CD4-positive, alpha-beta T cell treated with Interleukin-4 for 4 hours (primary cell): ENCODE data around the gene CGNL1.

Source experiments
- DNase-seq: peaks from one replicate; pipeline ENCODE4 v3.0.0-alpha.2; 2020

CGNL1 gene

GRCh38 chr15:57551715-57552677 is 175.7 kb downstream of the CGNL1 start:
- no peak for DNase-seq

GRCh38 chr15:57552678-57553334 is 176.5 kb downstream of the CGNL1 start:
- DNase-seq = no peak

DNA sequence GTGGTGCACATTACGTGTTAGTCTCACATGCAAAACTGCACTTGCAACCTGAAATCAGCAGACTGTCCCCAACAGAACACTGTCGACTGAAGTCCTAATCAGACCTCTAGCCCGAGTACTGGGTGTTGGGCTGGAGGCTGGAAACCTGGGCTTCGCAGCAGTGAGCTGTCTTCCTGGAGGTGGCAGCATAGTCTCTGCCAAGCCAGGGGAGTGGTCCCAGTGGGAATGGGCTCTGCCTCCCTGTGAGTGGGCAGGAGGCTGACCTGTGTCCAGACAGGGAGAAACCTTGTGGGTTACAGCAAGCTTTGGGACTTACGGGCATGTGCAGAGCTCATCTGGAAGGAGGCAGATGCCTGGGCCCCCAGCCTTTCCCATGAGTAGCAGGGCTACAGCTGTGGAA is 177.2 kb downstream of the CGNL1 start:
- no peak for DNase-seq

DNA sequence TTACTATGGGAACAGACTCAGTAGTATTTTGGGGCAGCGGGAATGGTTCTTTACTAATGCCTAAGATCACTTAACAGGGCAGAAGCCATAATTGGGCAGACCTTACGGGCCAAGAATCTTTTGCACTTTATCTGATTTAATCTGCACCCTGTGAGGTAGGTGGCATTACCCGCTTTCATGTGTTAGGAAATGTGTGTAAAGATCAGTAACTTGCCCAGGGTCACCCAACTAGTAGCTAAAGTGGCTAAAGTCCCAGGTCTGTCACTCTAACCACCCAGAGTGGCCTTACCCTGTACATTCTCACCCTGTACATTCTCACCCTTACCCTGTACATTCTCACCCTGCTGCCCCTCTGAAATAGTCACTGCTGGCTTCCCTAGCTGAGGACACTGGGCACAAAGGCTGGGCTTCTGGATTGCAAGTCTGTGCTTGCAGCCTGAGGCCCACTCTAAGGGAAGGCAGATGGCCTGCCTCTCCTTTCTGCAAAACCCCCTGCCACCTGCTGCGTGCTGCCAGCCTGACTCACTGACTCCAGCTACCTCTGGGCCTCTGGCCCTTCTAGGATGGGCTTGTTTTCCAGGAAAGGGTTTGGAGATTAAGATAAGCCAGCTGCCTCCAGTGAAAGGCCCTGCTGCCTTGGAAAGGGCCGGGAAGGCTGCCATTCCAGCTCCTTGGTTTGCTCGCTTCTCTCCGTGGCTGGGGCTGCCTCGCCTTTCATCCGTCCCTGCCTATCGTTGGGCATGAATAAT is 177.9 kb downstream of the CGNL1 start:
- DNase-seq = no peak

DNA sequence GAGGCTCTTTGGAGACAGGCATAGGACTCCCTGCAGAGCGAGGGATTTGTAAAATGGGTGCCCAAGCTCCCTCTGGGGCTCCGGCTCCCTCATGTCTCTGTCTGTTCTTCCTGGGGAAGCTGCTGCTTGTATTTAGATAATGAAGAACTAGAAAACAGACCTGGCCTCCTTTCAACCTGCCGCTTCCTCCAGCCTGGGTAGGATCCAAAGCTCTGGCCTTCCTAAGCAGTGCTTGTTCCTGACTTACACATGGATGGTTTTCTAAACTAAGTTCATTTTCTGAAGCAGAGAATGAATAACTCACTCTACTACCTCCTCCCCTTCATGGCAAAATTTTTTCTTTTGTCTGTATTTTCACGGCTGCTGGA is 178.5 kb downstream of the CGNL1 start:
- no peak for DNase-seq

DNA sequence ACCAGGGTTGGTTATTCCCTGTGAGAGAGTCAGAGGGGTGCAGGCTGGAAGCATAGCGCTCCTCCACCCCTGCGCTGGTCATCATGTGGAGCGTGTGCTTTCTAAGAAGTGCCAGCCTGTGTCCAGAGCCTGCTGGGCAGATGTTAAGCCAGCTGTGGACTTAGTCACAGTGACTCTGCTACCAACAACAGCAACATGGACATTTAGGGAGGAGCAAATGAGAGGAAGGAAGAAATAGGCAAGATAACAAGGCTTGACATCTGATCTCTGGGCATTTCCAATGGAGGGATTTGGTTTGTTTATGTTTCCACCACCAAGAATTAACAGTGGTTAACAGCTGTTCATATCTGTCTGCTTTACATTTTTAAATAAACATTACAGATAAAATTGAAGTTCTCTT is 179.0 kb downstream of the CGNL1 start:
- no peak for DNase-seq

- no peak for DNase-seq
These were observed 179.7 kb downstream of the CGNL1 start for GRCh38 chr15:57556040-57556439.

GRCh38 chr15:57557267-57557666 is 181.0 kb downstream of the CGNL1 start:
- no peak for DNase-seq

DNA sequence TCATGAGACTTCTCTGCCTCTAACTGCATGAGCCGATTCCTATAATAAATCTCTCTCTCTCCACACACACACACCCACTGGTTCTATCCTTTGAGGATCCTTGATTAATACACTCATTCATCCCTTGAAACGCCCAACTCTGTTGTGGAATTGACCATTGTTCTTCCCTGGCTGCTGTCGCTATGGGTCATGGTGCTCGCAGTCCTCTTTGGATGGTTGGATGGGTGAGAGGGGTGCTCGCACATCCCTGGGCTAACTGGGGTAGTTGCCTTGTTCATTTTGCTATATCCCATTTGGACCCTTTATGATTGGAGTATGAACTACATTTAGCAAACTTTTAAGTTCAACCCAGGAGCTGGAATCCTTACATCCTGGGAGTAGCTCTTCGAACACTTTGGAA is 181.5 kb downstream of the CGNL1 start:
- DNase-seq = no peak

- peak; percentile 64 for DNase-seq
These were observed 183.6 kb downstream of the CGNL1 start for GRCh38 chr15:57559875-57560274.

GRCh38 chr15:57561041-57561711 is 184.9 kb downstream of the CGNL1 start:
- peak; percentile 77 for DNase-seq

DNA sequence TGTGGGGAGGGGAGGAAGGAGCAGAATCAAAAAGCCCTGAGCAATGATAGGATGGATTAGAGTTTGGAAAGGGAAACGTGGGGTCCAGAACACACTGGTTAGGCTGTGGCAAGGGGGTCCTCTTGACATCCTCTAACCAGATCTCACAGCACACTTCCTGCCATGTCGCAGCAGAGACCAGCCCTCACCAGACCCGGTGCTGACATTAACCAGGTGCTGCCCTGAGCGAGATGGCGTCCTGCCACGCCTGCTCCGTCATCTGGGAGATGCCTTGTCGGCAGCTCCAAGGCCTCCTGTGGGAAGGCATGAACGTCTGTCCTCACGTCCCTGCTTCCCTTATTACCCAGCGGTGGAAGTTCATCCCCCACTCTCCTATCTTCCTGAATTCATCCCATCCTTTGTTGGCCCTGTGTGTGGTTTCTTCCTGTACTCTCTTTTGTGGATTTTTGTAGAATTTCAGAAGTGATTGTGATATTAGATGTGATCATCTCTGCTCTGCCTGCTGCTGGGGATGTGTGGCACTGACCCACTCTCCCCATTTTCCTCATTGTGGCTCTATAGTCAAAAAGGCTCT is 186.0 kb downstream of the CGNL1 start:
- DNase-seq = no peak

- peak; percentile 7 for DNase-seq
These were observed 187.1 kb downstream of the CGNL1 start for GRCh38 chr15:57563416-57563815.

DNA sequence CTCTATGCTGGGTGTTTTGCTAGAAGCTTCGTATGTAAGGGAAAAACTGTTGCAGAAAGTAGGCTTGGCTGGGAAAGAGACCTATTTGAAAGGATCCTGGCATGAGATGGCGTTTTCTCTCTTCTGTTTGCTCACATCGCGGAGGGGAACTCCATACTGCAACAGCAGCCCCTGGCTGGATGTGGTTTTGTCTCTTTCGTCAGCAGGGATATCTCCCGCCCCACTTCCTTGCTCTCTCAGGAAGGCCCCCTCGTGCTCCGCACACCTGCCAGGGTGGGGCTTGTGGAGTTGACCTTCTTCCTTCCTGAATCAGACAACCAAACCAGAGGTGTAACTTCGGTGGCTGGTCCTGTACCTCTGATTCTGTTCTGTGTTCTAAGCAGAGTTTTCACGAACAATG is 189.0 kb downstream of the CGNL1 start:
- DNase-seq = peak; percentile 32

GRCh38 chr15:57566834-57567233 is 190.5 kb downstream of the CGNL1 start:
- DNase-seq = no peak

- DNase-seq = no peak
These were observed 191.6 kb downstream of the CGNL1 start for GRCh38 chr15:57567891-57568290.

DNA sequence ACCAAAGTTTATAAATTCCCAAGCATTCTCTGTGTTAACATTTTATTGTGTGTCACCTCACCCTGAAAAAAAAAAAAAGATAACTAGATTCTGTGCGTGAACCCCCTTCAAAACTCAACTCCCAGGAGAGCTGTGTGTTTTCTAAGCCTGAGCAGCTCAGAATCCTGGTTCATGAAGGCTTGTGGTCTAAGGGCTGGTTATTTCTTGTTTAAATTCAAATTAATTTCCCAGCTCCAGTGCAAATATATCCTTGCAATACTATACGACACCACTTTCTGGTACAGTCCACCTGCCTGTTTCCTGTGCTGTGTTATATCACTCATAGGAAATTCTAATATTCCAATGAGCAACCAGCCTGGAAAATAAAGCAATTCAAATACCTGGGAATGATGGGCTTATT is 192.0 kb downstream of the CGNL1 start:
- DNase-seq = no peak

GRCh38 chr15:57570340-57570739 is 194.0 kb downstream of the CGNL1 start:
- DNase-seq = no peak

- DNase-seq = no peak
These were observed 194.7 kb downstream of the CGNL1 start for GRCh38 chr15:57570994-57571393.

- DNase-seq = no peak
These were observed 195.4 kb downstream of the CGNL1 start for GRCh38 chr15:57571725-57572124.

DNA sequence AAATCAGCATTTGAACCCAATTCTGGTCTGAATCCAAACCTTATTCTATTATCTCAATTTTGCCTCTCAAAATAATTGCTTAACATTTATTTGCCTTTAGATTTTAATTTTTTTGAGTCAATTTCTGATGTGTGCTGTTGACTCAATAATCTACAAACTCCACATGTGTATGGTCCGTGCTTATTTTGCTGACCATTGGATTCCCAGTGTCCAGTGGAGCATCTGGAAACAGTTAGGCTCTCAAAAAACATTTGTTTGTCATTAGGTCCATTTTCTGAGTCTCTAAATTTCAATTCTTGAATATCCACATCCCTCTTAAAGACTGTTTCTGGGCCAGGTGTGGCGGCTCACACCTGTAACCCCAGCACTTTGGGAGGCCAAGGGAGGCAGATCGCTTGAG is 196.2 kb downstream of the CGNL1 start:
- DNase-seq = no peak

DNA sequence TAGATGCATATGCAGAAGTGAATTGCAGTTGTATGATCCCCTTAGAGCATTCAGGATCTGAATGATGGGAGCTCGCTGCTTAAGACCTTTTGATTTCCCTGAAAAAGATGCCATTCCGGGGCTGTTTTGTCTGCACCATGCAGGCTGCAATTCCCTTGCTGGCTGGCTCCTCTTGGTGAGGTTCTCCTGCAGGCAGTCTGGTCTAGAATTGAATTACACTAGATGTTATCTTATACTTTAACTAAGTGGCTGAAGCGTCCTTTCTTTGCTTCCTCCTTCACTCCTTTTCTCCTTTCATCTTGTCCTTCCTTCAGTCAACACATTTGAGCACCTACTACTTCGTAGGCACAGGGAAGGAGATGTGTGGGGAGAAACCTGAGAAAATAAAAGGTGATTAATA is 196.8 kb downstream of the CGNL1 start:
- no peak for DNase-seq

- DNase-seq = no peak
These were observed 199.1 kb downstream of the CGNL1 start for GRCh38 chr15:57575363-57575762.
